ENCODE data around the gene SUSD6.
A peak's percentile ranks its signal among the peaks of the same experiment; 100 is the strongest.
"Not testable (repeated sequence)": the region's sequence is repeated elsewhere in the genome, so short reads cannot be mapped to it uniquely, and the experiment has no call there.

SUSD6 gene

GRCh38 chr14:69711477-69711876 is 100.1 kb downstream of the SUSD6 start:
- DNase-seq (ENCODE audit: low read depth in 1 of 2, low spot score in 1 of 2): no peak

GRCh38 chr14:69711881-69712560 is 100.6 kb downstream of the SUSD6 start:
- DNase-seq (ENCODE audit: low read depth in 1 of 2, low spot score in 1 of 2): no peak

- no peak for DNase-seq (ENCODE audit: low read depth in 1 of 2, low spot score in 1 of 2)
Measured at GRCh38 chr14:69712599-69713088, 101.2 kb downstream of the SUSD6 start.

GRCh38 chr14:69713209-69713781 is 101.9 kb downstream of the SUSD6 start:
- DNase-seq (ENCODE audit: low read depth in 1 of 2, low spot score in 1 of 2): no peak

- no peak for DNase-seq (ENCODE audit: low read depth in 1 of 2, low spot score in 1 of 2)
Measured at GRCh38 chr14:69713993-69714679, 102.7 kb downstream of the SUSD6 start.

- no peak for DNase-seq (ENCODE audit: low read depth in 1 of 2, low spot score in 1 of 2)
Measured at GRCh38 chr14:69715725-69716477, 104.5 kb downstream of the SUSD6 start.

- DNase-seq (ENCODE audit: low read depth in 1 of 2, low spot score in 1 of 2): no peak
Measured at GRCh38 chr14:69716478-69717187, 105.2 kb downstream of the SUSD6 start.

GRCh38 chr14:69718614-69719013 is 107.2 kb downstream of the SUSD6 start:
- DNase-seq (ENCODE audit: low read depth in 1 of 2, low spot score in 1 of 2): not testable (repeated sequence)

- no peak for DNase-seq (ENCODE audit: low read depth in 1 of 2, low spot score in 1 of 2)
Measured at GRCh38 chr14:69719501-69719951, 108.1 kb downstream of the SUSD6 start.

GRCh38 chr14:69720912-69721311 is 109.5 kb downstream of the SUSD6 start:
- no peak for DNase-seq (ENCODE audit: low read depth in 1 of 2, low spot score in 1 of 2)

GRCh38 chr14:69726761-69727511 is 115.5 kb downstream of the SUSD6 start:
- peak; percentile 80 to 81 for DNase-seq (ENCODE audit: low read depth in 1 of 2, low spot score in 1 of 2)

GRCh38 chr14:69727860-69728259 is 116.5 kb downstream of the SUSD6 start:
- no peak for DNase-seq (ENCODE audit: low read depth in 1 of 2, low spot score in 1 of 2)

- DNase-seq (ENCODE audit: low read depth in 1 of 2, low spot score in 1 of 2): not testable (repeated sequence)
Measured at GRCh38 chr14:69731919-69732598, 120.7 kb downstream of the SUSD6 start.

GRCh38 chr14:69736405-69736804 is 125.0 kb downstream of the SUSD6 start:
- not testable (repeated sequence) for DNase-seq (ENCODE audit: low read depth in 1 of 2, low spot score in 1 of 2)

GRCh38 chr14:69741055-69741454 is 129.7 kb downstream of the SUSD6 start:
- DNase-seq (ENCODE audit: low read depth in 1 of 2, low spot score in 1 of 2): no peak

GRCh38 chr14:69749956-69750355 is 138.6 kb downstream of the SUSD6 start:
- DNase-seq (ENCODE audit: low read depth in 1 of 2, low spot score in 1 of 2): no peak

GRCh38 chr14:69750495-69750894 is 139.1 kb downstream of the SUSD6 start:
- no peak for DNase-seq (ENCODE audit: low read depth in 1 of 2, low spot score in 1 of 2)

GRCh38 chr14:69752773-69753172 is 141.4 kb downstream of the SUSD6 start:
- DNase-seq (ENCODE audit: low read depth in 1 of 2, low spot score in 1 of 2): no peak

- no peak for DNase-seq (ENCODE audit: low read depth in 1 of 2, low spot score in 1 of 2)
Measured at GRCh38 chr14:69753860-69754259, 142.5 kb downstream of the SUSD6 start.

All from activated CD4-positive, alpha-beta T cell treated with anti-CD3 and anti-CD28 coated beads, Interleukin-2, amount 50 U/mL, for 24 hours (primary cell).